ENCODE data around the gene ACTL10.

The ACTL10 gene

GRCh38 chr20:33664762-33665144 lies 2.0 kb upstream of the ACTL10 start:
- DNase-seq: no peak

- DNase-seq: no peak
These were observed 517 bp downstream of the ACTL10 start for GRCh38 chr20:33667245-33667675.

- peak; percentile 47 for DNase-seq
These were observed 1.1 kb downstream of the ACTL10 start for GRCh38 chr20:33667676-33668465.

GRCh38 chr20:33668466-33669155 lies 1.9 kb downstream of the ACTL10 start:
- DNase-seq: no peak

GRCh38 chr20:33669224-33669623 lies 2.5 kb downstream of the ACTL10 start:
- no peak for DNase-seq

- no peak for DNase-seq
These were observed 3.3 kb downstream of the ACTL10 start for GRCh38 chr20:33669873-33670640.

GRCh38 chr20:33670715-33671499 lies 4.2 kb downstream of the ACTL10 start:
- DNase-seq: no peak

GRCh38 chr20:33671573-33672288 lies 5.0 kb downstream of the ACTL10 start:
- no peak for DNase-seq

GRCh38 chr20:33672426-33673113 lies 5.8 kb downstream of the ACTL10 start:
- no peak for DNase-seq

GRCh38 chr20:33673114-33673409 lies 6.3 kb downstream of the ACTL10 start:
- DNase-seq: no peak

- DNase-seq: no peak
These were observed 6.9 kb downstream of the ACTL10 start for GRCh38 chr20:33673410-33674293.

- DNase-seq: peak; percentile 41
These were observed 7.8 kb downstream of the ACTL10 start, which contains the start of gene NECAB3 for GRCh38 chr20:33674294-33675135. NECAB3 (minus strand) TSS chr20:33674428; CDS start chr20:33674352, 76 bp downstream.

GRCh38 chr20:33675136-33675959 lies 8.6 kb downstream of the ACTL10 start:
- no peak for DNase-seq

- no peak for DNase-seq
These were observed 9.4 kb downstream of the ACTL10 start for GRCh38 chr20:33676121-33676520.

GRCh38 chr20:33676652-33677645 lies 10.2 kb downstream of the ACTL10 start:
- DNase-seq: no peak

GRCh38 chr20:33677991-33678702 lies 11.4 kb downstream of the ACTL10 start:
- DNase-seq: no peak
